GM12873 (cell line): Measurements from ENCODE around the gene PPP1R14C.

Source experiments
- CTCF ChIP-seq: IDR thresholded peaks from 2 replicates; pipeline ENCODE4 v1.5.1; 2012; ENCODE audit warnings: low read depth, mild to moderate bottlenecking, moderate library complexity, low read length, control low read depth; ENCODE audit not compliant: insufficient read depth; ENCODE audit errors: missing control alignments

PPP1R14C gene

GRCh38 chr6:150258381-150258780 is 115.5 kb downstream of the PPP1R14C start:
- TF ChIP-seq CTCF: no peak

GRCh38 chr6:150260931-150261330 is 118.1 kb downstream of the PPP1R14C start:
- no peak for TF ChIP-seq CTCF

- no peak for TF ChIP-seq CTCF
These were observed 119.3 kb downstream of the PPP1R14C start for GRCh38 chr6:150261997-150262697.

- TF ChIP-seq CTCF: no peak
These were observed 121.0 kb downstream of the PPP1R14C start for GRCh38 chr6:150263765-150264404.

GRCh38 chr6:150266309-150266708 is 123.5 kb downstream of the PPP1R14C start:
- no peak for TF ChIP-seq CTCF

GRCh38 chr6:150266963-150267685 is 124.3 kb downstream of the PPP1R14C start:
- TF ChIP-seq CTCF: no peak
